NCI-H748 (cell line): ENCODE results near the gene ANKH.
"Not testable (repeated sequence)": the region's sequence is repeated elsewhere in the genome, so short reads cannot be mapped to it uniquely, and the experiment has no call there.

Experiments used
- DNase-seq: peaks from one replicate; lab custom pipeline; 2025; ENCODE audit not compliant: unreplicated experiment; lab: John Stamatoyannopoulos, UW

Gene ANKH

GRCh38 chr5:14830210-14831005 is 41.2 kb downstream of the ANKH start:
- DNase-seq, result no peak

GRCh38 chr5:14829396-14829795 is 42.2 kb downstream of the ANKH start:
- no peak for DNase-seq

GRCh38 chr5:14826714-14827113 is 44.9 kb downstream of the ANKH start:
- no peak for DNase-seq

- no peak for DNase-seq
Observed at GRCh38 chr5:14825977-14826376, 45.6 kb downstream of the ANKH start.

GRCh38 chr5:14824499-14824898 is 47.1 kb downstream of the ANKH start:
- no peak for DNase-seq

GRCh38 chr5:14821100-14821845 is 50.3 kb downstream of the ANKH start:
- no peak for DNase-seq

GRCh38 chr5:14818931-14819790 is 52.4 kb downstream of the ANKH start:
- no peak for DNase-seq

GRCh38 chr5:14817762-14818136 is 53.8 kb downstream of the ANKH start:
- DNase-seq, result not testable (repeated sequence)

- no peak for DNase-seq
Observed at GRCh38 chr5:14816999-14817761, 54.4 kb downstream of the ANKH start.

GRCh38 chr5:14816374-14816998 is 55.1 kb downstream of the ANKH start:
- DNase-seq, result no peak

- no peak for DNase-seq
Observed at GRCh38 chr5:14813747-14814146, 57.8 kb downstream of the ANKH start.

GRCh38 chr5:14812166-14812565 is 59.4 kb downstream of the ANKH start:
- no peak for DNase-seq

GRCh38 chr5:14810928-14811572 is 60.5 kb downstream of the ANKH start:
- DNase-seq, result no peak

- no peak for DNase-seq
Observed at GRCh38 chr5:14810282-14810681, 61.3 kb downstream of the ANKH start.

GRCh38 chr5:14809369-14810155 is 62.0 kb downstream of the ANKH start:
- DNase-seq, result no peak

- DNase-seq, result no peak
Observed at GRCh38 chr5:14807471-14807870, 64.1 kb downstream of the ANKH start.

GRCh38 chr5:14806456-14806855 is 65.1 kb downstream of the ANKH start:
- DNase-seq, result no peak

GRCh38 chr5:14802541-14802940 is 69.0 kb downstream of the ANKH start:
- DNase-seq, result no peak

GRCh38 chr5:14801792-14802191 is 69.8 kb downstream of the ANKH start:
- DNase-seq, result no peak
